ENCODE measurements around the gene MIAT. TPM values are rescaled to one million over a fixed set of nuclear protein-coding genes. Genes with fewer than 3 reads are reported as not detected.

Gene MIAT
- total and polyA plus RNA-seq, 12 donors = 0.18 to 23.9 (median 3.1) TPM

GRCh38 chr22:26675687-26676268, 18.4 kb downstream of the MIAT start:
- intact Hi-C loops (cut with DNase I) = no loop called here
- no peaks in the 10 kb centered on the region for H3K36me3 ChIP-seq (replicated peaks in 1 of 2)
- WGBS, 4 donors = 86 to 96% (median 94%) methylated on average over 4 of the region's 4 CpGs

GRCh38 chr22:26677217-26677616, 19.8 kb downstream of the MIAT start:
- Histone ChIP-seq H3K27ac (no peak overlapping the region), H3K27me3 (no peaks in the 10 kb centered on the region), H3K4me3 (no peak overlapping the region), H3K4me1 (replicated peaks in 1 of 2) (peaks cover 15 to 21% of the 10 kb centered on the region in 2 donors), H3K9me3 (replicated peaks in 1 of 3) (no peaks in the 10 kb centered on the region), H3K36me3 (replicated peaks in 1 of 2) (no peaks in the 10 kb centered on the region)
- TF ChIP-seq CTCF (IDR thresholded peaks at IDR 0.05) (no peak), POLR2A (IDR thresholded peaks at IDR 0.05) (no peak)
- 77 to 94% (median 91%) methylated on average over 5 of the region's 5 CpGs for WGBS, 4 donors
- intact Hi-C loops (cut with DNase I) = no loop called here
- DNase-seq = no peak

More at GRCh38 chr22:26675687-26676268, 18.4 kb downstream of the MIAT start:
- no peak overlapping the region for H3K27ac ChIP-seq
- no peak for DNase-seq
- no peak overlapping the region for H3K4me3 ChIP-seq
- no peaks in the 10 kb centered on the region for H3K9me3 ChIP-seq (replicated peaks in 1 of 3)
- H3K4me1 ChIP-seq (replicated peaks in 1 of 2) = peaks cover 15 to 25% of the 10 kb centered on the region in 2 donors
- H3K27me3 ChIP-seq = no peaks in the 10 kb centered on the region
- TF ChIP-seq CTCF (IDR thresholded peaks at IDR 0.05) = no peak
- no peak for TF ChIP-seq POLR2A (IDR thresholded peaks at IDR 0.05)

GRCh38 chr22:26679003-26679629, 21.7 kb downstream of the MIAT start:
- WGBS, 4 donors = 46 to 49% (median 48%) methylated on average over 9 of the region's 9 CpGs
- H3K36me3 ChIP-seq (replicated peaks in 1 of 2) = no peaks in the 10 kb centered on the region
- peaks cover 6 to 9% of the 10 kb centered on the region in 2 donors for H3K4me1 ChIP-seq (replicated peaks in 1 of 2)
- DNase-seq = peak; percentile 64 to 93 (median 80)
- H3K27ac ChIP-seq = no peak overlapping the region
- H3K9me3 ChIP-seq (replicated peaks in 1 of 3) = no peaks in the 10 kb centered on the region
- H3K27me3 ChIP-seq = no peaks in the 10 kb centered on the region
- TF ChIP-seq POLR2A (IDR thresholded peaks at IDR 0.05) (no peak), CTCF (IDR thresholded peaks at IDR 0.05) (peak; percentile 78 to 95 (median 88))
- H3K4me3 ChIP-seq = no peak overlapping the region
- intact Hi-C loops (cut with DNase I) = no loop called here

- intact Hi-C loops (cut with DNase I) = no loop called here
- Histone ChIP-seq H3K36me3 (replicated peaks in 1 of 2) (no peaks in the 10 kb centered on the region), H3K4me1 (replicated peaks in 1 of 2) (no peaks in the 10 kb centered on the region), H3K27me3 (no peaks in the 10 kb centered on the region), H3K9me3 (replicated peaks in 1 of 3) (no peaks in the 10 kb centered on the region), H3K4me3 (no peak overlapping the region), H3K27ac (no peak overlapping the region)
- no peak for DNase-seq
- no peak for TF ChIP-seq CTCF (IDR thresholded peaks at IDR 0.05)
- no peak for TF ChIP-seq POLR2A (IDR thresholded peaks at IDR 0.05)
- 97 to 100% (median 98%) methylated on average over 3 of the region's 3 CpGs for WGBS, 4 donors
Observed at GRCh38 chr22:26680485-26680884, 23.1 kb downstream of the MIAT start.

Data from adrenal gland (tissue), 12 donors.